Measurements from ENCODE around the gene PGR.

The PGR gene

DNA sequence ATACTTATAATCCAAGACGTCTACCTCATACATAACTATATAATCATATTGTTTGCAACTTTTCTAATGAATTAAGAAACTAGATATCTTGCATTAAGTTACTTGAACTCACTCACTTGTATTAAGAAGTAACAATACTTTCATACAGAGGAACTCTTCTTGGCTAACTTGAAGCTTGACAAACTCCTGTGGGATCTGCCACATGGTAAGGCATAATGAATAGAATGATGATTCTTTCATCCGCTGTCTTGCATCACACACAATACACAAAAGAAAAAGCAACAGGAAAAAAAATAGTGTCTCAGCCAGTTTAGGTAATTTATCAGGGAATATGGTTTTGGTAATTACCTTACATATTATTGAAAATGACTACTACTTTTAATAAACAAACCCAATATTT is 79.8 kb downstream of the PGR start:
- DNase-seq (ENCODE audit: low read depth), result no peak
- TF ChIP-seq, protein P1, sequence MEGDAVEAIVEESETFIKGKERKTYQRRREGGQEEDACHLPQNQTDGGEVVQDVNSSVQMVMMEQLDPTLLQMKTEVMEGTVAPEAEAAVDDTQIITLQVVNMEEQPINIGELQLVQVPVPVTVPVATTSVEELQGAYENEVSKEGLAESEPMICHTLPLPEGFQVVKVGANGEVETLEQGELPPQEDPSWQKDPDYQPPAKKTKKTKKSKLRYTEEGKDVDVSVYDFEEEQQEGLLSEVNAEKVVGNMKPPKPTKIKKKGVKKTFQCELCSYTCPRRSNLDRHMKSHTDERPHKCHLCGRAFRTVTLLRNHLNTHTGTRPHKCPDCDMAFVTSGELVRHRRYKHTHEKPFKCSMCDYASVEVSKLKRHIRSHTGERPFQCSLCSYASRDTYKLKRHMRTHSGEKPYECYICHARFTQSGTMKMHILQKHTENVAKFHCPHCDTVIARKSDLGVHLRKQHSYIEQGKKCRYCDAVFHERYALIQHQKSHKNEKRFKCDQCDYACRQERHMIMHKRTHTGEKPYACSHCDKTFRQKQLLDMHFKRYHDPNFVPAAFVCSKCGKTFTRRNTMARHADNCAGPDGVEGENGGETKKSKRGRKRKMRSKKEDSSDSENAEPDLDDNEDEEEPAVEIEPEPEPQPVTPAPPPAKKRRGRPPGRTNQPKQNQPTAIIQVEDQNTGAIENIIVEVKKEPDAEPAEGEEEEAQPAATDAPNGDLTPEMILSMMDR (IDR thresholded peaks at IDR 0.05; ENCODE audit: insufficient read depth, low read depth, low read length, missing control alignments), result no peak
- no peak overlapping the region for H3K4me3 ChIP-seq (ENCODE audit: low read depth, low read length)

DNA sequence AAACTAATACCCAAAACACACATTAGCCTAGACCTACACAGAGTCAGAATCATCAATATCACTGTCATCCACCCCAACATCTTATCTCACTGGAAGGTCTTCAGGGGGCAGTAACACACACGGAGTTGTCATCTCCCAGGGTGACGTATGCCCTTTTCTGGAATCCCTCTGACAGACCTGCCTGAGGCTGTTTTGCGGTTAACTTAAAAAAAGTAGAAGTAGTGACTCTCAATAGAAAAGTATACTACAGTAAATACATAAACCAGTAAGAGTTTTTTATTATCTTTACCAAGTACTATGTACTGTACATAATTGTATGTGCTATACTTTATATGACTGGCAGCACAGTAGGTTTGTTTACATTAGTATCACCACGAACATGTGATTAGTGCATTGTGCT is 80.5 kb downstream of the PGR start:
- no peak overlapping the region for H3K4me3 ChIP-seq (ENCODE audit: low read depth, low read length)
- TF ChIP-seq, protein P1 (IDR thresholded peaks at IDR 0.05; ENCODE audit: insufficient read depth, low read depth, low read length, missing control alignments), result no peak
- DNase-seq (ENCODE audit: low read depth), result no peak

DNA sequence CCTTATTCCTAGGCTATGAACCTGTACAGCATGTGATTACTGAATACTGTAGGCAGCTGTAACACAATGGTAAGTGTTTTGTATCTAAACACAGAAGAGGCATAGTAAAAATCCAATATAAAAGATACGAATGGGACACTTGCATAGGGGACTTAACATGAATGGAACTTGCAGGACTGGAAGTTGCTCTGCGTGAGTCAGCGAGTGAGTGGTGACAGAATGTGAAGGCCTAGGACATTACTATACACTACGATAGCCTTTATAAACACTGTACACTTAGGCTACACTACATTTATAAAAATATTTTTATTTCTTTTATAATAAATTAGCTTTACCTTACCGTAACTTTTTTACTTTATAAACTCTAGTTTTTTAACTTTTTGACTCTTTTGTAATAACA is 81.1 kb downstream of the PGR start:
- H3K4me3 ChIP-seq (ENCODE audit: low read depth, low read length), result no peak overlapping the region
- no peak for DNase-seq (ENCODE audit: low read depth)
- TF ChIP-seq, protein P1 (IDR thresholded peaks at IDR 0.05; ENCODE audit: insufficient read depth, low read depth, low read length, missing control alignments), result no peak

DNA sequence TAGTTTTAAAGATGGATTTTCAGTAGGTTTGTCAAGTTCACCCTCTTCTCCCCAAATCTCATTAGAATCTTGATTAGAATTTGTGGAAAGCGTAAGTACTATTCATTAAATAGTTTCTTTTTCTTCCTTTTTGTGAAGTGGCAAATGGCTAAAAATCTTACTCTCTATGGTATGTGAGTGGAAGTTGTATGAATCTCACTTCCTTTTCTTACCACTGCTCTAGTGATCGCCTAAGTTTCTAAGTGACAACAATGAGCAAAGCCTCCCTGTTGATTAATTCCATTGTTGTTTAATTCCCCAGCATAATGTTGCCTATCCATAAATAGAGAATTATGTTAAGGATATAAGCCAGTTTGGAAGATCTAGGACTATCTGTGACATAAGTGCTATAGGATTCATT is 82.7 kb downstream of the PGR start:
- no peak for DNase-seq (ENCODE audit: low read depth)
- no peak overlapping the region for H3K4me3 ChIP-seq (ENCODE audit: low read depth, low read length)
- TF ChIP-seq, protein P1 (IDR thresholded peaks at IDR 0.05; ENCODE audit: insufficient read depth, low read depth, low read length, missing control alignments), result no peak

DNA sequence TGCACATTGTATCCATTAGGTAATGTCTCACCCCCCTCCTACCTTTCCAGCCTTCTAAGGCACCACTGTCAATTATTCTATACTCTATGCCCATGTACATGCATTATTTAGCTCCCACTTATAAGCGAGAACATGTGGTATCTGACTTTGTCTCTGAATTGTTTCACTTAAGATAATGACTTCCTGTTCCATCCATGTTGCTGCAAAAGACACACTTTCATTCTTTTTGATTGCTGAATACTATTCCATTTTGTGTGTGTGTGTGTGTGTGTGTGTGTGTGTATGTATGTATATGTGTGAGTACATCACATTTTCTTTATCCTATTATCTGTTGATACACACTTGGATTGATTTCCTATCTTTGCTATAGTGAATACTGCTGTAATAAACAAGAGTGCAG is 84.2 kb downstream of the PGR start:
- H3K4me3 ChIP-seq (ENCODE audit: low read depth, low read length), result no peak overlapping the region
- DNase-seq (ENCODE audit: low read depth), result no peak
- TF ChIP-seq, protein P1 (IDR thresholded peaks at IDR 0.05; ENCODE audit: insufficient read depth, low read depth, low read length, missing control alignments), result no peak

- no peak for DNase-seq (ENCODE audit: low read depth)
- no peak overlapping the region for H3K4me3 ChIP-seq (ENCODE audit: low read depth, low read length)
- TF ChIP-seq, protein P1 (IDR thresholded peaks at IDR 0.05; ENCODE audit: insufficient read depth, low read depth, low read length, missing control alignments), result no peak
Observed at GRCh38 chr11:101043940-101044339, 85.7 kb downstream of the PGR start.

DNA sequence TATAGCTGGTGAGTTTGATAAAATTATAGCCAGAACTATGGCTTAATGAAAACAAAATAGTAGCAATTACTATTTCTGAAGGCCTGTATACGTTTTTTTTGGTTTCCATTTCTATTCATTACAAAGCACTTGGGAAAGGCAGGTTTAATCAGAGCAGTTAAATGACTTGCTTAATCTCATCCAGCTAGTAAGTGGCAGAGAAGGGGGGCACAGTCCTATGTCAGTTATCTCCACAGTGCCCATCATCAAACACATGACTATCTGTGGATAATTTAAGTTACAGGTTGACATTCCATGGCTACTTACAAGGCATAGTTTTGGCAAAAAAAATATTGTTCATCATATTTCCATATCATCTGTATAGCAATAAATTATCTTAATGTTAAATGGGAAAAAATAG is 93.7 kb downstream of the PGR start:
- no peak for DNase-seq (ENCODE audit: low read depth)
- no peak overlapping the region for H3K4me3 ChIP-seq (ENCODE audit: low read depth, low read length)
- TF ChIP-seq, protein P1 (IDR thresholded peaks at IDR 0.05; ENCODE audit: insufficient read depth, low read depth, low read length, missing control alignments), result no peak

Measured in GM12865 (cell line).